HuH-7.5 (cell line): ENCODE results near the gene RBM12.
"Not testable (repeated sequence)": the region's sequence is repeated elsewhere in the genome, so short reads cannot be mapped to it uniquely, and the experiment has no call there.

Experiments
- DNase-seq: peaks from one replicate; pipeline ENCODE4 v3.0.0; 2011; ENCODE audit warnings: low spot score

Gene RBM12

GRCh38 chr20:35698298-35699126 is 33.8 kb upstream of the RBM12 start:
- DNase-seq = peak; percentile 58

GRCh38 chr20:35697696-35698297 is 33.1 kb upstream of the RBM12 start:
- no peak for DNase-seq

- no peak for DNase-seq
Observed at GRCh38 chr20:35695978-35696377, 31.3 kb upstream of the RBM12 start.

GRCh38 chr20:35695245-35695749 is 30.6 kb upstream of the RBM12 start:
- no peak for DNase-seq

- no peak for DNase-seq
Observed at GRCh38 chr20:35690265-35690664, 25.6 kb upstream of the RBM12 start.

- DNase-seq = not testable (repeated sequence)
Observed at GRCh38 chr20:35686872-35687271, 22.2 kb upstream of the RBM12 start.

- not testable (repeated sequence) for DNase-seq
Observed at GRCh38 chr20:35685368-35685767, 20.7 kb upstream of the RBM12 start.

GRCh38 chr20:35681960-35682359 is 17.3 kb upstream of the RBM12 start:
- DNase-seq = no peak

- no peak for DNase-seq
Observed at GRCh38 chr20:35680452-35681183, 15.9 kb upstream of the RBM12 start.

- no peak for DNase-seq
Observed at GRCh38 chr20:35674921-35675320, 10.2 kb upstream of the RBM12 start.

- DNase-seq = no peak
Observed at GRCh38 chr20:35673884-35674283, 9.2 kb upstream of the RBM12 start.

GRCh38 chr20:35669681-35670080 is 5.0 kb upstream of the RBM12 start:
- no peak for DNase-seq

- no peak for DNase-seq
Observed at GRCh38 chr20:35669221-35669620, 4.5 kb upstream of the RBM12 start.

GRCh38 chr20:35665949-35666288 is 1.2 kb upstream of the RBM12 start:
- DNase-seq = no peak

- peak; percentile 44 for DNase-seq
Observed at GRCh38 chr20:35663516-35664465, 909 bp downstream of the RBM12 start.

GRCh38 chr20:35662551-35662950 is 2.1 kb downstream of the RBM12 start:
- DNase-seq = no peak

GRCh38 chr20:35661908-35662307 is 2.8 kb downstream of the RBM12 start:
- DNase-seq = no peak

- DNase-seq = no peak
Observed at GRCh38 chr20:35661053-35661452, 3.6 kb downstream of the RBM12 start.

- no peak for DNase-seq
Observed at GRCh38 chr20:35660122-35660937, 4.4 kb downstream of the RBM12 start.

- DNase-seq = no peak
Observed at GRCh38 chr20:35657271-35657670, 7.4 kb downstream of the RBM12 start.

- no peak for DNase-seq
Observed at GRCh38 chr20:35654415-35654814, 10.3 kb downstream of the RBM12 start.
